GM13976 (cell line): Measurements from ENCODE around the gene HBG1.

Source experiments
- DNase-seq: peaks from one replicate; pipeline ENCODE4 v3.0.0; 2012; ENCODE audit warnings: low spot score
- CTCF ChIP-seq: IDR thresholded peaks from 2 replicates; pipeline ENCODE4 v1.5.1; 2012; ENCODE audit warnings: borderline replicate concordance, mild to moderate bottlenecking; ENCODE audit not compliant: insufficient read depth; ENCODE audit errors: extremely low read depth, missing control alignments, control extremely low read depth
- in situ Hi-C: fragments of 300-500 bp; cut with MboI; formaldehyde crosslinking; loops from one replicate; pipeline ENCODE4 v1.12.0; 2022; ENCODE audit warnings: low sequenced_read_pairs, mixed read lengths, inconsistent platforms; ENCODE audit not compliant: unreplicated experiment

HBG1 gene

DNA sequence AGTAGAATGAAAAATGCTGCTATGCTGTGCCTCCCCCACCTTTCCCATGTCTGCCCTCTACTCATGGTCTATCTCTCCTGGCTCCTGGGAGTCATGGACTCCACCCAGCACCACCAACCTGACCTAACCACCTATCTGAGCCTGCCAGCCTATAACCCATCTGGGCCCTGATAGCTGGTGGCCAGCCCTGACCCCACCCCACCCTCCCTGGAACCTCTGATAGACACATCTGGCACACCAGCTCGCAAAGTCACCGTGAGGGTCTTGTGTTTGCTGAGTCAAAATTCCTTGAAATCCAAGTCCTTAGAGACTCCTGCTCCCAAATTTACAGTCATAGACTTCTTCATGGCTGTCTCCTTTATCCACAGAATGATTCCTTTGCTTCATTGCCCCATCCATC, 35.0 kb upstream of the HBG1 start:
- no peak for TF ChIP-seq CTCF
- no peak for DNase-seq
- in situ Hi-C loops = no loop called here

GRCh38 chr11:5283882-5284281, 34.2 kb upstream of the HBG1 start:
- TF ChIP-seq CTCF = no peak

DNA sequence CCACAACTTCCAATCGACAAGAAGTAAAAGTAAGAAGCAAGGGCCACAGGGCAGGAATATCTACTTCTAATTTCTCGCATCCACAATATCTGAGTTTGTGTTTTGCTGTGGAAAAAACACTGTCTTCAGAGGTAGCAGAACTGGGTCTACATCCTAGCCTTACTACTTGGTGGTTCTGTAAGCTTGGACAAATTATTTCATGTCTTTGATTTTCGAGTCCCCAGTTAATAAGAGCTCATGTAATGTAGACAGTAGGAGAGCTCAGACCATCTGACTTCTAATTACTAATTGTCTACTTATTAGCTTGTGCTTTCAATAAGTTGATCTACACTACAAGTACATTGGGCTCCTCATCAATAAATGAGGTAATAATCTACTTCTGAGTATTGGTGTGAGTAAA, 33.4 kb upstream of the HBG1 start:
- in situ Hi-C loops = no loop called here
- no peak for TF ChIP-seq CTCF

More at GRCh38 chr11:5283882-5284281, 34.2 kb upstream of the HBG1 start:
- in situ Hi-C loops = no loop called here
- no peak for DNase-seq

DNA sequence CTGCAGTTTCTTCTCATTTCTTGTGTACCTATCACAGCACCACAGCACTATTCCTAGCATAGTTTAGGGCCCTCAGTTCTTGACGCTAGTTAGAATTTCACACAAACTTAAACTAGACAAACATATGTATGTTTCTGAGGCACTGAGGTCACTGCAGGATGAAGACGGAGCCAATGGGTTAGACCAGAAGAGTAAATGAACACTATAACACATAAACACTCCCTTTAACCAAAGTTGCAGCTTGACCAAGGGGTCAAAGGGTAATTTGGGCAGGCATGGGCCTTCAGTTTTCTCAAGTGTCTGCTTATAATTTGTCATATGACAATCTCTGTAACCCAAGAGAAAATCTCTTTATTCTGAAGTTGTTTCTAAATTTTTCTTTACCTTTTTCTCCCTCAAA, 33.0 kb upstream of the HBG1 start:
- in situ Hi-C loops = no loop called here

More for the DNA sequence above, 33.4 kb upstream of the HBG1 start:
- no peak for DNase-seq

GRCh38 chr11:5281596-5281995, 31.9 kb upstream of the HBG1 start:
- no peak for DNase-seq
- in situ Hi-C loops = no loop called here
- TF ChIP-seq CTCF = no peak

More for the DNA sequence above, 33.0 kb upstream of the HBG1 start:
- no peak for DNase-seq
- TF ChIP-seq CTCF = no peak

DNA sequence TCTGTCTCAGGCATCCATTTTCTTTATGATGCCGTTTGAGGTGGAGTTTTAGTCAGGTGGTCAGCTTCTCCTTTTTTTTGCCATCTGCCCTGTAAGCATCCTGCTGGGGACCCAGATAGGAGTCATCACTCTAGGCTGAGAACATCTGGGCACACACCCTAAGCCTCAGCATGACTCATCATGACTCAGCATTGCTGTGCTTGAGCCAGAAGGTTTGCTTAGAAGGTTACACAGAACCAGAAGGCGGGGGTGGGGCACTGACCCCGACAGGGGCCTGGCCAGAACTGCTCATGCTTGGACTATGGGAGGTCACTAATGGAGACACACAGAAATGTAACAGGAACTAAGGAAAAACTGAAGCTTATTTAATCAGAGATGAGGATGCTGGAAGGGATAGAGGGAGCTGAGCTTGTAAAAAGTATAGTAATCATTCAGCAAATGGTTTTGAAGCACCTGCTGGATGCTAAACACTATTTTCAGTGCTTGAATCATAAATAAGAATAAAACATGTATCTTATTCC, 31.0 kb upstream of the HBG1 start:
- no peak for TF ChIP-seq CTCF
- peak; percentile 44 for DNase-seq
- in situ Hi-C loops = no loop called here
